ENCODE measurements around the gene ACOT11.

- TF ChIP-seq CTCF (CRISPR knock-in tag; IDR thresholded peaks at IDR 0.05) (no peak), ZNF646 (CRISPR knock-in tag; IDR thresholded peaks at IDR 0.05) (no peak)
These were observed 5.7 kb downstream of the ACOT11 start for GRCh38 chr1:54553602-54554313.

Data from HepG2 (cell line).